ENCODE measurements around the gene FGF18. TPM values are rescaled to one million over a fixed set of nuclear protein-coding genes. Genes with fewer than 3 reads are reported as not detected.
"Not testable (repeated sequence)": the region's sequence is repeated elsewhere in the genome, so short reads cannot be mapped to it uniquely, and the experiment has no call there.

FGF18 gene
- total and polyA plus RNA-seq, 2 experiments from 2014 or later = 0.56 to 0.86 TPM

- peaks cover 54% of the 10 kb centered on the region for H3K4me1 ChIP-seq (ENCODE audit: insufficient read depth)
- ATAC-seq; H3K27ac Mint-ChIP-seq; H3K9me2 ChIP-seq (ENCODE audit: insufficient read depth); H3K27me3 ChIP-seq (ENCODE audit: insufficient read depth); DNase-seq (ENCODE audit: low spot score); H2AFZ ChIP-seq; H3K9me3 Mint-ChIP-seq: not testable (repeated sequence)
- peaks cover 87% of the 10 kb centered on the region for H3K79me2 ChIP-seq (replicated peaks; ENCODE audit: insufficient read depth)
- Mint-ChIP-seq H3K4me3 (0 out of 3 replicates have a peak overlapping the region, but pooled peaks have one; percentile 8), H3K36me3 (ENCODE audit: low read depth) (peaks cover 89% of the 10 kb centered on the region), H3K27me3 (ENCODE audit: insufficient read depth, low read depth, poor library complexity) (peaks cover 36% of the 10 kb centered on the region), H3K4me1 (peaks cover 49% of the 10 kb centered on the region)
- H4K20me1 ChIP-seq (replicated peaks; ENCODE audit: insufficient read depth) = peaks cover 84% of the 10 kb centered on the region
- H3K36me3 ChIP-seq (ENCODE audit: insufficient read depth) = peaks cover 84% of the 10 kb centered on the region
- H3K4me2 ChIP-seq = peak overlapping the region; percentile 36; the same call in 1 of the 2 replicates
- H3F3A ChIP-seq (replicated peaks; ENCODE audit: low read depth) = peaks cover 66% of the 10 kb centered on the region
- H3K27ac ChIP-seq (ENCODE audit: low read depth) = peak overlapping the region; percentile 79; the same call in 1 of the 2 replicates
- H3K4me3 ChIP-seq = peak overlapping the region; percentile 31; the same call in 1 of the 2 replicates
Observed at GRCh38 chr5:171398660-171399059, 20.8 kb upstream of the FGF18 start.

DNA sequence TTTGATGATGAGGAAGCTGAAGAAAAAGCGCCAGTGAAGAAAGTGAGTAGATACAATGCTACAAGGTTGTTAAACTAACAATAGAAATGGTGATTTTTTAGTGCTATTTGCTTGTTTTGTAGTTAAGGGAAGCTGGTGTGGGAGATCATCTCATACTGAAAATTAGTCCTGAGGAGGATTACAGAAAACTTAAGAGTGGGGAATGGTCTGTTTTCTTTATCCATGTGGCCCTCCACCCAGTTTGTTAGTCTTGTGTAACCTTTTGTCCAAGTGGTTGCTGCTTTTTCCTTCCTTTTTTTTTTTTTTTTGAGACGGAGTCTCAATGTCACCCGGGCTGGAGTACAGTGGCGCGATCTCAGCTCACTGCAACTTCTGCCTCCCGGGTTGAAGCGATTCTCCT, 19.3 kb upstream of the FGF18 start:
- peaks cover 73% of the 10 kb centered on the region for H4K20me1 ChIP-seq (replicated peaks; ENCODE audit: insufficient read depth)
- TF ChIP-seq, protein P1, sequence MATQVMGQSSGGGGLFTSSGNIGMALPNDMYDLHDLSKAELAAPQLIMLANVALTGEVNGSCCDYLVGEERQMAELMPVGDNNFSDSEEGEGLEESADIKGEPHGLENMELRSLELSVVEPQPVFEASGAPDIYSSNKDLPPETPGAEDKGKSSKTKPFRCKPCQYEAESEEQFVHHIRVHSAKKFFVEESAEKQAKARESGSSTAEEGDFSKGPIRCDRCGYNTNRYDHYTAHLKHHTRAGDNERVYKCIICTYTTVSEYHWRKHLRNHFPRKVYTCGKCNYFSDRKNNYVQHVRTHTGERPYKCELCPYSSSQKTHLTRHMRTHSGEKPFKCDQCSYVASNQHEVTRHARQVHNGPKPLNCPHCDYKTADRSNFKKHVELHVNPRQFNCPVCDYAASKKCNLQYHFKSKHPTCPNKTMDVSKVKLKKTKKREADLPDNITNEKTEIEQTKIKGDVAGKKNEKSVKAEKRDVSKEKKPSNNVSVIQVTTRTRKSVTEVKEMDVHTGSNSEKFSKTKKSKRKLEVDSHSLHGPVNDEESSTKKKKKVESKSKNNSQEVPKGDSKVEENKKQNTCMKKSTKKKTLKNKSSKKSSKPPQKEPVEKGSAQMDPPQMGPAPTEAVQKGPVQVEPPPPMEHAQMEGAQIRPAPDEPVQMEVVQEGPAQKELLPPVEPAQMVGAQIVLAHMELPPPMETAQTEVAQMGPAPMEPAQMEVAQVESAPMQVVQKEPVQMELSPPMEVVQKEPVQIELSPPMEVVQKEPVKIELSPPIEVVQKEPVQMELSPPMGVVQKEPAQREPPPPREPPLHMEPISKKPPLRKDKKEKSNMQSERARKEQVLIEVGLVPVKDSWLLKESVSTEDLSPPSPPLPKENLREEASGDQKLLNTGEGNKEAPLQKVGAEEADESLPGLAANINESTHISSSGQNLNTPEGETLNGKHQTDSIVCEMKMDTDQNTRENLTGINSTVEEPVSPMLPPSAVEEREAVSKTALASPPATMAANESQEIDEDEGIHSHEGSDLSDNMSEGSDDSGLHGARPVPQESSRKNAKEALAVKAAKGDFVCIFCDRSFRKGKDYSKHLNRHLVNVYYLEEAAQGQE (IDR thresholded peaks at IDR 0.05; ENCODE audit: unreplicated experiment) = no peak
- TF ChIP-seq, protein P2, sequence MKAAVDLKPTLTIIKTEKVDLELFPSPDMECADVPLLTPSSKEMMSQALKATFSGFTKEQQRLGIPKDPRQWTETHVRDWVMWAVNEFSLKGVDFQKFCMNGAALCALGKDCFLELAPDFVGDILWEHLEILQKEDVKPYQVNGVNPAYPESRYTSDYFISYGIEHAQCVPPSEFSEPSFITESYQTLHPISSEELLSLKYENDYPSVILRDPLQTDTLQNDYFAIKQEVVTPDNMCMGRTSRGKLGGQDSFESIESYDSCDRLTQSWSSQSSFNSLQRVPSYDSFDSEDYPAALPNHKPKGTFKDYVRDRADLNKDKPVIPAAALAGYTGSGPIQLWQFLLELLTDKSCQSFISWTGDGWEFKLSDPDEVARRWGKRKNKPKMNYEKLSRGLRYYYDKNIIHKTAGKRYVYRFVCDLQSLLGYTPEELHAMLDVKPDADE (IDR thresholded peaks at IDR 0.05) = no peak
- TF ChIP-seq CTCF (conservative IDR thresholded peaks at IDR 0.05; ENCODE audit: low read depth in 2 of 2) (no peak), EZH2phosphoT487 (IDR thresholded peaks at IDR 0.05; ENCODE audit: unreplicated experiment) (no peak), ZNF114 (CRISPR knock-in tag; IDR thresholded peaks at IDR 0.05) (no peak), CREB1 (CRISPR knock-in tag; IDR thresholded peaks at IDR 0.05; ENCODE audit: low read depth) (no peak), ZNF331 (CRISPR knock-in tag; IDR thresholded peaks at IDR 0.05; ENCODE audit: low read depth) (no peak), EZH2 (IDR thresholded peaks at IDR 0.05; ENCODE audit: low read depth, unreplicated experiment) (no peak)
- peaks cover 45% of the 10 kb centered on the region for H3K4me1 ChIP-seq (ENCODE audit: insufficient read depth)
- ATAC-seq (no peak), DNase-seq (ENCODE audit: low spot score) (no peak)
- H3K4me2 ChIP-seq = peak overlapping the region; percentile 30; the same call in 1 of the 2 replicates
- H3F3A ChIP-seq (replicated peaks; ENCODE audit: low read depth) = peaks cover 66% of the 10 kb centered on the region
- Mint-ChIP-seq H3K4me3 (peak overlapping the region; percentile 39; the same call in 2 of the 3 replicates), H3K36me3 (ENCODE audit: low read depth) (peaks cover 80% of the 10 kb centered on the region), H3K27me3 (ENCODE audit: insufficient read depth, low read depth, poor library complexity) (peaks cover 36% of the 10 kb centered on the region), H3K27ac (peak overlapping the region; percentile 60), H3K4me1 (peaks cover 46% of the 10 kb centered on the region), H3K9me3 (peaks cover 5% of the 10 kb centered on the region; the same call in 1 of the 3 replicates)
- peak overlapping the region; percentile 47 for H3K27ac ChIP-seq (ENCODE audit: low read depth)
- H3K27me3 ChIP-seq (ENCODE audit: insufficient read depth) = no peaks in the 10 kb centered on the region
- H2AFZ ChIP-seq = no peak overlapping the region
- no peaks in the 10 kb centered on the region for H3K9me2 ChIP-seq (ENCODE audit: insufficient read depth)
- peaks cover 77% of the 10 kb centered on the region for H3K79me2 ChIP-seq (replicated peaks; ENCODE audit: insufficient read depth)
- H3K36me3 ChIP-seq (ENCODE audit: insufficient read depth) = peaks cover 75% of the 10 kb centered on the region
- H3K4me3 ChIP-seq = no peak overlapping the region
